GM12878 (cell line): ENCODE results near the gene PTEN. TPM values are rescaled to one million over a fixed set of nuclear protein-coding genes. Genes with fewer than 3 reads are reported as not detected.

ENCODE experiments used
- POLR2AphosphoS2 ChIP-seq: IDR thresholded peaks from 2 replicates; pipeline ENCODE4 v1.6.1; 2011; ENCODE audit warnings: low read depth, mild to moderate bottlenecking, low read length, improper control_type of control experiment, moderate library complexity
- polyA plus RNA-seq, 11 experiments: library from polyadenylated mRNA; depleted of rRNA in 4 of 11; unstranded in 6 of 11; stranded (reverse) in 5 of 11; fragments of >200 nt; fragmentation: Nextera tagmentation in 4 of 11; fragmentation: Illumina TruSeq in 1 of 11; extraction: Ambion mirVana in 4 of 11; extraction: Trizol in 1 of 11; gene quantifications; 1 replicate in 1 of 11; 2 replicates in 10 of 11; pipeline versions ENCODE4 v1.2.1 to v1.2.3, GENCODE V29; 2011 to 2016; ENCODE audit warnings: inconsistent platforms in 2 of 11, missing spikeins in 2 of 11, low read depth in 1 of 11
- small RNA-seq: library from RNA; depleted of rRNA; stranded (forward); fragments of <200 nt; gene quantifications from one replicate; pipeline ENCODE3, GENCODE V24; 2014
- total RNA-seq, 4 experiments: library from RNA; depleted of rRNA in 3 of 4; stranded (reverse); fragments of >200 nt in 3 of 4; fragmentation: Illumina TruSeq in 1 of 4; extraction: Trizol in 1 of 4; gene quantifications; 2 replicates each; pipeline versions ENCODE4 v1.2.1 to v1.2.3, GENCODE V29; 2013 to 2021

The PTEN gene
- total and polyA plus RNA-seq, 10 of the 15 experiments (the other 5 are each of a cell fraction or from before 2014, with no cell fraction given) = 26.1 to 175 (median 58.1) TPM

GRCh38 chr10:88019753-88020152 is 156.3 kb downstream of the PTEN start (continued):
- TF ChIP-seq POLR2AphosphoS2 = no peak

Small RNA genes lying within 50 kb of the gene (small RNA-seq; reads per million reads assigned to genes)
- gene RF00284 (not detected), gene RN7SL78P (not detected)

Other genes with a start within 250 kb of the PTEN start
- 0.34 and 2.0 TPM in 2 replicates for gene PAPSS2, start 203.7 kb upstream of the PTEN start, total RNA-seq (2014; rRNA removed)
- 0.37 and 0.40 TPM in 2 replicates for gene PAPSS2, start 203.7 kb upstream of the PTEN start, total RNA-seq (2014; rRNA removed; fragmentation: Illumina TruSeq; extraction: Trizol)
- 2.1 and 2.2 TPM in 2 replicates for gene PAPSS2, start 203.7 kb upstream of the PTEN start, total RNA-seq (2021)
- 0.07 and 0.15 TPM in 2 replicates for gene PAPSS2, start 203.7 kb upstream of the PTEN start, polyA plus RNA-seq (2011; rRNA removed)
- 0.57 and 0.74 TPM in 2 replicates for gene PAPSS2, start 203.7 kb upstream of the PTEN start, polyA plus RNA-seq (2014; fragmentation: Illumina TruSeq; extraction: Trizol)
- under 1 TPM; 0.29 to 0.31 TPM for gene PAPSS2, start 203.7 kb upstream of the PTEN start, polyA plus RNA-seq (2014; fragmentation: Nextera tagmentation; extraction: Ambion mirVana)
- 0.24 and 0.32 TPM in 2 replicates for gene PAPSS2, start 203.7 kb upstream of the PTEN start, polyA plus RNA-seq (2014; rRNA removed)
- gene PAPSS2, start 203.7 kb upstream of the PTEN start, polyA plus RNA-seq (2016; fragmentation: Nextera tagmentation; extraction: Ambion mirVana) = 1 to 10 TPM; 1.2 to 1.5 TPM
- gene ATAD1, start 45.4 kb upstream of the PTEN start, total RNA-seq (2014; rRNA removed) = 30.3 and 35.9 TPM in 2 replicates
- gene ATAD1, start 45.4 kb upstream of the PTEN start, total RNA-seq (2014; rRNA removed; fragmentation: Illumina TruSeq; extraction: Trizol) = 40.1 and 41.3 TPM in 2 replicates
- gene ATAD1, start 45.4 kb upstream of the PTEN start, total RNA-seq (2021) = 37.7 and 48.9 TPM in 2 replicates
- 40.8 and 79.5 TPM in 2 replicates for gene ATAD1, start 45.4 kb upstream of the PTEN start, polyA plus RNA-seq (2011; rRNA removed)
- gene ATAD1, start 45.4 kb upstream of the PTEN start, polyA plus RNA-seq (2014; fragmentation: Illumina TruSeq; extraction: Trizol) = 43.3 and 56.8 TPM in 2 replicates
- gene ATAD1, start 45.4 kb upstream of the PTEN start, polyA plus RNA-seq (2014; fragmentation: Nextera tagmentation; extraction: Ambion mirVana) = 10 to 100 TPM; 33.6 to 35.0 TPM
- 20.5 and 24.7 TPM in 2 replicates for gene ATAD1, start 45.4 kb upstream of the PTEN start, polyA plus RNA-seq (2014; rRNA removed)
- gene ATAD1, start 45.4 kb upstream of the PTEN start, polyA plus RNA-seq (2016; fragmentation: Nextera tagmentation; extraction: Ambion mirVana) = 10 to 100 TPM; 58.0 to 59.3 TPM
- gene KLLN, start 92 bp upstream of the PTEN start, total RNA-seq (2014; rRNA removed) = 1.4 and 1.7 TPM in 2 replicates
- gene KLLN, start 92 bp upstream of the PTEN start, total RNA-seq (2014; rRNA removed; fragmentation: Illumina TruSeq; extraction: Trizol) = 1.5 TPM in 2 replicates
- 1.9 and 2.0 TPM in 2 replicates for gene KLLN, start 92 bp upstream of the PTEN start, total RNA-seq (2021)
- 0.86 and 0.87 TPM in 2 replicates for gene KLLN, start 92 bp upstream of the PTEN start, polyA plus RNA-seq (2011; rRNA removed)
- 1.7 and 2.1 TPM in 2 replicates for gene KLLN, start 92 bp upstream of the PTEN start, polyA plus RNA-seq (2014; fragmentation: Illumina TruSeq; extraction: Trizol)
- 1 to 10 TPM; 2.0 to 2.1 TPM for gene KLLN, start 92 bp upstream of the PTEN start, polyA plus RNA-seq (2014; fragmentation: Nextera tagmentation; extraction: Ambion mirVana)
- gene KLLN, start 92 bp upstream of the PTEN start, polyA plus RNA-seq (2014; rRNA removed) = 1.1 TPM in 2 replicates
- gene KLLN, start 92 bp upstream of the PTEN start, polyA plus RNA-seq (2016; fragmentation: Nextera tagmentation; extraction: Ambion mirVana) = 1 to 10 TPM; 1.8 to 2.2 TPM